Immature natural killer cell (primary cell): ENCODE data around the gene SEPTIN2. TPM values are rescaled to one million over a fixed set of nuclear protein-coding genes. Genes with fewer than 3 reads are reported as not detected.
"Not testable (repeated sequence)": the region's sequence is repeated elsewhere in the genome, so short reads cannot be mapped to it uniquely, and the experiment has no call there.

Source experiments
- DNase-seq, 3 donors: peaks; one replicate each; pipeline ENCODE4 v3.0.0; 2022; ENCODE audit warnings: mixed read lengths in 1 of 3
- H3K27ac Mint-ChIP-seq, 6 donors: one replicate each; pipeline ENCODE4 v1.8.0; 2020; ENCODE audit warnings: mixed read lengths in 6 of 6, mild to moderate bottlenecking in 5 of 6, inconsistent platforms in 4 of 6, moderate library complexity in 3 of 6
- H3K27me3 Mint-ChIP-seq, 3 donors: one replicate each; pipeline ENCODE4 v1.8.0; 2020 to 2021; ENCODE audit warnings: low read depth in 3 of 3, mild to moderate bottlenecking in 3 of 3, mixed read lengths in 3 of 3, moderate library complexity in 3 of 3, inconsistent platforms in 1 of 3
- H3K36me3 Mint-ChIP-seq, 3 donors: one replicate each; pipeline ENCODE4 v1.8.0; 2020; ENCODE audit warnings: mixed read lengths in 3 of 3, inconsistent platforms in 2 of 3, mild to moderate bottlenecking in 2 of 3
- H3K4me1 Mint-ChIP-seq, 2 donors: one replicate each; pipeline ENCODE4 v1.8.0; 2020; ENCODE audit warnings: inconsistent platforms in 2 of 2, mild to moderate bottlenecking in 2 of 2, mixed read lengths in 2 of 2, moderate library complexity in 1 of 2
- H3K4me3 Mint-ChIP-seq, 5 donors: one replicate each; pipeline ENCODE4 v1.8.0; 2020; ENCODE audit warnings: mild to moderate bottlenecking in 5 of 5, mixed read lengths in 5 of 5, inconsistent platforms in 3 of 5, moderate library complexity in 3 of 5
- H3K9me3 Mint-ChIP-seq, 6 donors: one replicate each; pipeline ENCODE4 v1.8.0; 2020; ENCODE audit warnings: mild to moderate bottlenecking in 6 of 6, mixed read lengths in 6 of 6, inconsistent platforms in 4 of 6, moderate library complexity in 3 of 6
- polyA plus RNA-seq, 3 donors: library from polyadenylated mRNA; unstranded; fragments of 300-500 nt; fragmentation: Illumina TruSeq; gene quantifications; one replicate each; pipeline ENCODE4 v1.2.3, GENCODE V29; 2021

Gene SEPTIN2
- polyA plus RNA-seq, 3 donors from 2014 or later, result 204 to 249 (median 207) TPM

DNA sequence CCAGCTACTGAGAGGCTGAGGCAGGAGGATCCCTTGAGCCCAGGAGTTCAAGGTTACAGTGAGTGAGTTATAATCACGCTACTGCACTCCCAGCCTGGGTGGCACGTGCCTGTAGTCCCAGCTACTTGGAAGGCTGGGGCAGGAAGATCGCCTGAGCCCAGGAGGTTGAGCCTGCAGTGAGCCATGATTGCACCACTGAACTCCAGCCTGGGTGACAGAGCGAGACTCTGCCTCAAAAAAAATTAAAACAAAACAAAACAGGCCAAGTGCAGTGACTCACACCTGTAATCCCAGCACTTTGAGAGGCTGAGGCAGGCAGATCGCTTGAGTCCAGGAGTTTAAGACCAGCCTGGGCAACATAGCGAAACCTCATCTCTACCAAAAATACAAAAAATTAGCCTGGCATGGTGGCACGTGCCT is 22.3 kb upstream of the SEPTIN2 start:
- not testable (repeated sequence) for H3K27ac Mint-ChIP-seq, H3K4me3 Mint-ChIP-seq

DNA sequence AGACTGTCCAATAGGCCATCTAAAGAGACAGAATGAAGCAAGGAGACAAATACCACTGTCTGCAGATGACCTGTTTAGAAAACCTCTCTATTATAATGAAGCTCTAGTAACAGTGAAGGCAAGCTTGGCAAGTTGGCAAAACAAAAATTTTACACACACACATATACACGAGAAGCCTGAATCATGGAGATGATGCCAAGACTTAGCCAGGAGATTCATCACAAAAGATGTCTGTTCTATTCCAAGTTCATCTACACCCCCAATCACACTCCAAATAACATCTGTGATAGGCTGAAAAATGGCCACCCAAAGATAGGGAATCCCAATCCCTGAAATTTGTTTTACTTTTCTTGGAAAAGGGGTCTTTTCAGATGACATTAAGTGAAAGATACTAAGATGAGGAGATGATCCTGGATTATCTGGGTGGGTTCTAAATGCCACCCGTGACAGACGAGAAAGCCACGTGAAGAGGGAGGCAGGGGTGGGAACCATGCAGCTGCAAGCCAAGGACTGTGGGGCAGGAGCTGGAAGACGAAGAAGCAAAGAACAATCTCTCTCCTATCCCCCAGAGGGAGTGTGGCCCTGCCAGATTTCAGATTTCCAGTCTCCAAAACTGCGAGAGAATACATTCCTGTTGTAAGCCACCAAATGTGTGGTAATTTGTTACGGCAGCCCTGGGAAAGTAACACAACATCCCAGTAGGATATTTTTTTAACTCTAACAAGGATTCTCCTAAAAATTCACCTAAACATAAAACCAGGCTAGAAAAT is 20.2 kb upstream of the SEPTIN2 start:
- H3K27me3 Mint-ChIP-seq, result peaks cover 0 to 2% (median 0%) of the 10 kb centered on the region in 3 donors
- peaks cover 43 to 70% of the 10 kb centered on the region in 2 donors for H3K4me1 Mint-ChIP-seq
- no peaks in the 10 kb centered on the region for H3K9me3 Mint-ChIP-seq
- H3K36me3 Mint-ChIP-seq, result peaks cover 0 to 8% (median 3%) of the 10 kb centered on the region in 3 donors
- H3K4me3 Mint-ChIP-seq, result no peak overlapping the region
- no peak overlapping the region for H3K27ac Mint-ChIP-seq
- DNase-seq, result no peak

More for the DNA sequence above, 22.3 kb upstream of the SEPTIN2 start:
- H3K4me1 Mint-ChIP-seq, result peaks cover 34 to 72% of the 10 kb centered on the region in 2 donors
- H3K9me3 Mint-ChIP-seq, H3K27me3 Mint-ChIP-seq, H3K36me3 Mint-ChIP-seq, DNase-seq: not testable (repeated sequence)

DNA sequence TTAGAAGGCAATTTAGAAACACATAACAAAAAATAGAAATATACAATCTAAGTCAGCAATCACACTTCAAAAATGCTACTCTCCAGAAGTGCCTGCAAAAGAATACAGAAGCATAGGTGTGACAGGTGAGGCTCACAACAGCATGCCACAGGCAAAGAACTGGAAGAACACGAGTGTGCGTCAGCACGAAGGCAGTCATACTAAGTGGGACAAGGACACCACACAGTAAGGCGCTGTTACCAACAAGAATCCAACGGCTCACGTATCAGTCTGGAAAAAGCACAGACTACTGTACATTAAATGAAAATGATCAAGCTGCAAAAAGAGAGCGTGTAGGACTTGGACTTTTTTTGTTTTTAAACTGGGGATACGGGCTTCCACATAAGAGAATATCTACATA is 19.0 kb upstream of the SEPTIN2 start:
- DNase-seq, result no peak
- Mint-ChIP-seq H3K4me1 (peaks cover 30 to 60% of the 10 kb centered on the region in 2 donors), H3K4me3 (no peak overlapping the region), H3K9me3 (no peaks in the 10 kb centered on the region), H3K27ac (peak overlapping the region in 1 of 6 donors; percentile 42), H3K27me3 (peaks cover 0 to 2% (median 0%) of the 10 kb centered on the region in 3 donors), H3K36me3 (peaks cover 0 to 8% (median 3%) of the 10 kb centered on the region in 3 donors)

DNA sequence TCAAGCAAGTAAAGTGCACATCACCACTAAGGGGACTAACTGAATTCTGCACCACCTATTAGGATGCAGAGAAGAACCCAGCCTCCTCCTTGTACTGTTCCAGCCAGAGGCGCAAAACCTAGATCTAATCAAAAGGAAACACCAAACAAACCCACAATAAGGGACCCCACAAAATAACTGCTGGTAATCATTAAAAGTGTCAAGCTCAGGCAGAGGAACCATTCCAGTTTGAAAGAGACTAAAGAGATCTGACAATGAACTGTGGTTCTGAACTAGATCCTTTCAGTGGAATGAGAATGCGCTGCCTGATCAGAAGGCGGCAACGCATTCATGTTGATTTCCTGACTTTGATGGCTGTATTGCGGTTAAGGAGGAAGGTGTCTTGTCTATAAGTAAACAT is 17.1 kb upstream of the SEPTIN2 start:
- Mint-ChIP-seq H3K27ac (peak overlapping the region; percentile 11 to 80 (median 60)), H3K36me3 (peaks cover 0 to 8% (median 3%) of the 10 kb centered on the region in 3 donors), H3K27me3 (peaks cover 0 to 2% (median 0%) of the 10 kb centered on the region in 3 donors), H3K9me3 (no peaks in the 10 kb centered on the region), H3K4me3 (peak overlapping the region; percentile 1 to 63 (median 46)), H3K4me1 (peaks cover 38 to 64% of the 10 kb centered on the region in 2 donors)
- no peak for DNase-seq

DNA sequence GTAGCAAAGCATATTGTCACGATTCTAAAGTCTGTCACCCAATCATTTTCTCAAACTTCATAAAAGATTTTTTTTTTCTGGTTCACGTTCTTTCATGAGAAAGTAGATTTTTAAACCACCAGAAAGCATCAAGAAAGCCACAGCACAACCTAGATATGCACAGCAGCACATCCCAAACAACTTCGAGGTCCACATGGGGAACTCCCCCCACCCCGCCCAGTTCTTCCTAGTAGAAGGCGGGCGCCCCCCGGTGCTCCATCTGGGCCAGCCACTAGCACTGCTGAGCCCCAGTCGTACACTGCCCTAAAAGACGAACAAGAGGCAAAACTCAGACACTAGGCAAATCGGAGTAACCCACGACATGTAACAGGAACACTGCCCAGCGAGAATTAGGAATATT is 15.7 kb upstream of the SEPTIN2 start:
- no peaks in the 10 kb centered on the region for H3K9me3 Mint-ChIP-seq
- peak overlapping the region in 2 of 6 donors; percentile 20 to 30 for H3K27ac Mint-ChIP-seq
- H3K27me3 Mint-ChIP-seq, result peaks cover 0 to 2% (median 0%) of the 10 kb centered on the region in 3 donors
- H3K36me3 Mint-ChIP-seq, result peaks cover 0 to 8% (median 3%) of the 10 kb centered on the region in 3 donors
- peaks cover 47 to 75% of the 10 kb centered on the region in 2 donors for H3K4me1 Mint-ChIP-seq
- DNase-seq, result no peak
- no peak overlapping the region for H3K4me3 Mint-ChIP-seq

DNA sequence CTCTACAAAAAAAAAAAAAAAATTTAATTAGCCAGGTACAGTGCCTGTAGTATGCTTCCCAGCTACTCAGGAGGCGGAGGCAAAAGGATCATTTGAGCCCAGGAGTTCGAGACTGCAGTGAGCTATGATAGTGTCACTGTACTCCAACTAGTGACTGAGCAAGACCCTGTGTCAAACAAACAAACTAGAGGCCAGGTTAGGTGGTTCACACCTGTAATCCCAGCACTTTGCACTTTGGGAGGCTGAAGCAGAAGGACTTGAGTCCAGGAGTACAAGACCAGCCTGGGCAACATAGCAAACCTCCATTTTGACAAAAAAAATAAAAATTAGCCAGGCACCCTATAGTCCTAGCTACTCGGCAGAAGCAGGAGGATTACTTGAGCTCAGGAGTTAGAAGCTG is 13.6 kb upstream of the SEPTIN2 start:
- Mint-ChIP-seq H3K36me3 (peaks cover 0 to 4% (median 3%) of the 10 kb centered on the region in 3 donors), H3K27ac (peak overlapping the region in 4 of 6 donors; percentile 22 to 42 (median 40)), H3K4me1 (peaks cover 61 to 68% of the 10 kb centered on the region in 2 donors), H3K27me3 (peaks cover 2 to 6% (median 5%) of the 10 kb centered on the region in 3 donors), H3K9me3 (no peaks in the 10 kb centered on the region), H3K4me3 (no peak overlapping the region)
- DNase-seq, result no peak

DNA sequence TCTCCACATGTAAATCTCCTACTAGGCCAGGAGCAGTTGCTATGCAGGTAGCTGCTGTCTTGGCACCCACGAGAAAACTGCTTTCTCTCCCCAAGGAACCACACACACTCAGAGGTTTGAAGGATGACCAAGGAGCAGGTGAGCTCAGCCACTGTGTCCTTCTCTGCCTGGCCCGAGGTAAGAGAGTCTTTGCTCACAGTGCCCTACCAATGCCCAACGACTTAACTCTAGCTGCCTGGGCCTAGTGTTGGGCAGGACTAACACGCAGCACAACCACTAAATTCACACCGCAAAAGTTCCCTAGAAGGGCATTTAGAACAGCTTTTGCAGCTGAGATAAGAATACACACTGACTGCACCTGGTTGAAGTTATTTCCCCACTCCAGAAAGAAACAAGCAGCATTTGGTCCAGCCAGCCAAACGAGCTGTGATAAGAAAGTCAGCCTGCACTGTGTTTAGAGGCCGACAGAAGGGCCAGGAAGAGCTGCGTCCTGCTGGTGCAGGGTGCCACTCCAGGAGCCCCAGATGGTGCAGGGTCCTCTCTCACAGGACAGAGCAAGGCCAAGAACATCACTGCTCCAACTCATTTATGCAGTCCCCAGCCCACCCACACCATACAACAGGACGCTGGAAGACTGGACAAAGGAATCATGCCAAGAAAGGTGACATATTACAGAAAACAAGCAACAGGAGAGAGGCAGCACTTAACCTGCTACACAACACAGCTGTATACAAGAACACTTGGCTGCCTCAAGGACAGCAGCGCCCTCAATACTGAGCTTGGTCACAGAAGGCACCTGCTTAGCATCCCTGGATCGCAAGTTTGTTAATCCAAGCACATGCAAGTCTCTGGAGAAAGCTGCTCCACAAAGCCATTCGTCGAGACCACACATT is 12.7 kb upstream of the SEPTIN2 start:
- peaks cover 2 to 6% (median 5%) of the 10 kb centered on the region in 3 donors for H3K27me3 Mint-ChIP-seq
- H3K4me3 Mint-ChIP-seq, result peak overlapping the region in 1 of 5 donors; percentile 8
- peaks cover 60 to 70% of the 10 kb centered on the region in 2 donors for H3K4me1 Mint-ChIP-seq
- no peaks in the 10 kb centered on the region for H3K36me3 Mint-ChIP-seq
- H3K27ac Mint-ChIP-seq, result peak overlapping the region; percentile 35 to 77 (median 50)
- DNase-seq, result no peak
- H3K9me3 Mint-ChIP-seq, result no peaks in the 10 kb centered on the region

DNA sequence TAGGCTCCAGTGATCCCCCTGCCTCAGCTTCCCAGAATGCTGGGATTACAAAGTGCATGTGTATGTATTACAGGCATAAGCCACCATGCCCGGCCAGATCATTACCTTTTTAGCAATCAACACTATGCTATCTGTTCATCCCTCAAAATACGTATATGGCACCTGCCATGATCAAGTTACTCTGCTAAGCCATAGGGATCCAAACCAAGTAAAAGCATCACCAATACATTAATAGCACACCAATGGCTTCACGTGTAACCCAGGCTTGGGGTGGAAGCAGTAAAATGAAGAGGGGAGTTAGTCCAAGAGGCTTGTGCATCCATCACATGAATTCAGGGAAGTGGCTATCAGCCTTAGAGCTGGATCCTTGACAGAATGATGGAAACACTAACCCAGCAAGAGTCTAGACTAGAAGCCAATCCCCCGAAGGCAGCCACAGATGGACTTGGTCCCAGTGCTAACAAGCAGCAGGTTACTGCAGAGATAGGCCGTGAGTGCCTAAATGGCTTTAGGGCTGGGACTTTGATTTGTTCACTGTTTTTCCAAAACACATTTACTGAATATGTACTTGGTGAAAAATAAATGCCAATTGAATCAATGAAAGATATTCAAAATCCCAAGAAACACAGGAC is 11.6 kb upstream of the SEPTIN2 start:
- peak overlapping the region; percentile 87 to 95 (median 92) for H3K27ac Mint-ChIP-seq
- H3K27me3 Mint-ChIP-seq, result peaks cover 2 to 6% (median 5%) of the 10 kb centered on the region in 3 donors
- H3K4me1 Mint-ChIP-seq, result peaks cover 59 to 70% of the 10 kb centered on the region in 2 donors
- DNase-seq, result no peak
- H3K4me3 Mint-ChIP-seq, result peak overlapping the region in 1 of 5 donors; percentile 54
- H3K36me3 Mint-ChIP-seq, result no peaks in the 10 kb centered on the region
- no peaks in the 10 kb centered on the region for H3K9me3 Mint-ChIP-seq

DNA sequence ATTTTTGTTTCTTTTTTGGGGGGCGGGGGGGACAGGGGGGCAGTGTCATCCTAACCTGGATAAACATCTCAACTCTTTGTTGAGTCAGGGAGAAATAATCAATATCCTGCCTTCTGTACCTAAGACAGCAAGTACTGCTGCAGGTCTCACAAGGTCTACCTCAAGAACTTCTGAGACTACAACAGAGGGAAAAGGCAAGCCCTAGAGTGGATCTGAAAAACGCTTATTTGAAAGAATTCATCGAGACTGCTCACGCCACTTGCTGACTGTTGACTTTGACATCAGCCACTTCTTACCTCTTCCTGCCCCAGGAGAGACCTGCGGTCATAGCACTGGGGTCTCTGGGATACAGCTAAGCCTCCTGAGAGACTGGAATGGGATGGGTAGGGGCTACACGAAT is 8.7 kb upstream of the SEPTIN2 start:
- no peak for DNase-seq
- Mint-ChIP-seq H3K4me3 (no peak overlapping the region), H3K4me1 (peaks cover 69 to 85% of the 10 kb centered on the region in 2 donors), H3K36me3 (no peaks in the 10 kb centered on the region), H3K27me3 (peaks cover 2 to 6% (median 5%) of the 10 kb centered on the region in 3 donors), H3K9me3 (no peaks in the 10 kb centered on the region), H3K27ac (peak overlapping the region in 2 of 6 donors; percentile 7 to 17)

DNA sequence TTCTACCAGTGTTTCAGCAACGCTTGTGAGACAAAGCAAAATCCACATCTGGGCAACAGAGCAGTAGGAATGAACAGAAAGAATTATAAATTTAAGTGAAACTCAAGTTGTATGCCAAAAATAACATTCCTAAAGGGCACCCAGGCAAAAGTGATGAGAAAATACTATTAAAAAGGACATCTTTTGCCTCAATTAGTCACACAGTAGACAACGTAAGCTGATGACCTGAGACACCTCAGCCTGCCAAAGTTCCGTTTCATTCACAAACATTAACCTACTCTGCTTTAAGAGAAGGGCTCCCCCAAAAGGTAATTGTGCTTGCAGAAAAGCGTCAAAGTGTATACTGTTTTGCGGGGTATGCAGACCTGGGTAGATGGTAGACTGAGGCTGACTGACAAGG is 7.5 kb upstream of the SEPTIN2 start:
- no peak overlapping the region for H3K4me3 Mint-ChIP-seq
- DNase-seq, result no peak
- H3K4me1 Mint-ChIP-seq, result peaks cover 65 to 76% of the 10 kb centered on the region in 2 donors
- no peaks in the 10 kb centered on the region for H3K36me3 Mint-ChIP-seq
- no peaks in the 10 kb centered on the region for H3K9me3 Mint-ChIP-seq
- H3K27me3 Mint-ChIP-seq, result peaks cover 2 to 6% (median 5%) of the 10 kb centered on the region in 3 donors
- H3K27ac Mint-ChIP-seq, result peak overlapping the region; percentile 70 to 94 (median 88)

DNA sequence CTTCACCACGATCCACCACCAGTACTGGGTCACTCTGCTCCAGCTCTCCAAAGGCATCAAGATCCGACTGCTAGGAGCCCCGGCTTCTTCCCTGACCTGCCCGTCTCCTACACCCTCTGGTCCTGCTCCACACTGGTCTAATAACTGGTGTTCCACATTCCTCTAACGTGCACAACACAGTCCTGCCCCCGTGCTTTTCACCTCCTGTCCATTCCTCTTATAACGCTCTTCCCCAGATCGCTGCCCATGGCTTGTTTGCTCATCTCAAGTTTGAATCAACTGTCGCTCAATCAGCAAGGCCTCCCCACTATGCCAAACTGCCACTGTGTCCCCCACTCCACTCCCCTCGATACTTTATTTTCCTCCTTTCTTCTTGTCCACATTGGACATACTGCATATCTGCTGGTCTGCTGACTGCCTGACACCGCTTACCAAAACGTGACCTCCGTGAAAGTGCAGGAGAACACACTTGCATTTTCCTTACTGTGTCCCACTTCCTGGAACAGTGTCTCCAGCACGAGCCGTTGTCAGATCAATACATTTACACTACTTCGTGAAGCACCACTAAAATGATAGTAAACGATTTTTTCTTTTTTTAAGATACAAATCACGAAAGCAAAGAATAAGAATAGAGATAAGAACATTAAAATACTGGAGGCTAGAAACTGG is 6.8 kb upstream of the SEPTIN2 start:
- Mint-ChIP-seq H3K9me3 (no peaks in the 10 kb centered on the region), H3K4me1 (peaks cover 68 to 74% of the 10 kb centered on the region in 2 donors), H3K4me3 (peak overlapping the region in 2 of 5 donors; percentile 3 to 57), H3K36me3 (no peaks in the 10 kb centered on the region), H3K27me3 (peaks cover 2 to 6% (median 5%) of the 10 kb centered on the region in 3 donors), H3K27ac (peak overlapping the region; percentile 70 to 94 (median 88))
- DNase-seq, result no peak

DNA sequence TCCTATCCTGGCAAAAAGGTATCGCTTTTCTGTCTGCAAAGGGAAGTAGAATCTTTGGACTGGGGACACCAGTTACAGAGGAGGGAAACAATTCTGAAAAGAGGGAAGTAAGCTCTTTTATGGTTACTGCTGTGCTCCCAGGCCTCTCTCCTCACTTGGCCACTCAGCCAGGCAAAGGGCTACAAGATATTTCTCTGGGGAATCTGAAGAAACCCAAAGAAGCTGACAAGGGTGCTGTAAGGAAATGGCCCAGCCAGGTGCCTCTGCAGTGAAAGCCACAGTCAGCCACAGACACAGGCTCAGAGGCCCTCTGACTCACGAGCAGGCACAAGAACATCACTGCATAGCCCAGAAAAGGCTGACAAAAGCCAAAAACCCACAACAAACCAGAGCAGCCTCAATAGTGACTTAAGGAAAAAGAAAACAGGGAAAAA is 6.0 kb upstream of the SEPTIN2 start:
- peak overlapping the region in 4 of 5 donors; percentile 31 to 57 (median 37) for H3K4me3 Mint-ChIP-seq
- peak; percentile 44 to 49 (median 44) for DNase-seq
- H3K27ac Mint-ChIP-seq, result peak overlapping the region; percentile 70 to 94 (median 88)
- peaks cover 2 to 9% (median 6%) of the 10 kb centered on the region in 3 donors for H3K27me3 Mint-ChIP-seq
- H3K36me3 Mint-ChIP-seq, result no peaks in the 10 kb centered on the region
- H3K9me3 Mint-ChIP-seq, result no peaks in the 10 kb centered on the region
- peaks cover 70 to 74% of the 10 kb centered on the region in 2 donors for H3K4me1 Mint-ChIP-seq
